Liver (tissue), 9 donors: ENCODE results near the gene SNCA. TPM values are rescaled to one million over a fixed set of nuclear protein-coding genes. Genes with fewer than 3 reads are reported as not detected.

Experiments
- DNase-seq: peaks from one replicate; pipeline ENCODE4 v3.0.0-alpha.2; 2017; ENCODE audit warnings: low spot score
- H3K27ac ChIP-seq, 2 donors: one replicate each; pipeline ENCODE4 v1.7.0; 2013; ENCODE audit warnings: inconsistent platforms in 2 of 2, low read length in 2 of 2, control low read depth in 1 of 2, low read depth in 1 of 2, mild to moderate bottlenecking in 1 of 2
- H3K27me3 ChIP-seq, 4 donors: one replicate each; pipeline versions ENCODE4 v1.6.1 to v1.7.0; 2013; ENCODE audit warnings: low read length in 3 of 4, inconsistent platforms in 1 of 4, mild to moderate bottlenecking in 1 of 4, moderate library complexity in 1 of 4; ENCODE audit not compliant: control insufficient read depth in 4 of 4, insufficient read depth in 4 of 4
- H3K36me3 ChIP-seq, 4 donors: one replicate each; pipeline versions ENCODE4 v1.6.1 to v1.7.0; 2013; ENCODE audit warnings: low read length in 3 of 4, mild to moderate bottlenecking in 3 of 4, low read depth in 1 of 4, moderate library complexity in 1 of 4; ENCODE audit not compliant: control insufficient read depth in 4 of 4, insufficient read depth in 3 of 4
- H3K4me1 ChIP-seq, 4 donors: one replicate each; pipeline versions ENCODE4 v1.6.1 to v1.7.0; 2013; ENCODE audit warnings: low read length in 3 of 4, mild to moderate bottlenecking in 3 of 4, moderate library complexity in 1 of 4; ENCODE audit not compliant: control insufficient read depth in 4 of 4, insufficient read depth in 4 of 4
- H3K4me3 ChIP-seq, 3 donors: one replicate each; pipeline versions ENCODE4 v1.6.1 to v1.7.0; 2013; ENCODE audit warnings: low read length in 3 of 3, control low read depth in 1 of 3, low read depth in 1 of 3, mild to moderate bottlenecking in 1 of 3
- H3K9ac ChIP-seq, 2 donors: one replicate each; pipeline ENCODE4 v1.7.0; 2013; ENCODE audit warnings: low read length in 2 of 2, mild to moderate bottlenecking in 2 of 2, moderate library complexity in 2 of 2, control low read depth in 1 of 2, low read depth in 1 of 2
- H3K9me3 ChIP-seq, 4 donors: one replicate each; pipeline versions ENCODE4 v1.6.1 to v1.7.0; 2013; ENCODE audit warnings: low read length in 3 of 4; ENCODE audit not compliant: control insufficient read depth in 4 of 4
- ATF3 ChIP-seq: IDR thresholded peaks from 2 replicates; pipeline ENCODE4 v1.6.1; 2016; ENCODE audit warnings: antibody characterized with exemption
- FOXA1 ChIP-seq: IDR thresholded peaks from 2 replicates; pipeline ENCODE4 v1.6.1; 2016; ENCODE audit warnings: antibody characterized with exemption
- FOXA2 ChIP-seq: IDR thresholded peaks from 2 replicates; pipeline ENCODE4 v1.6.1; 2016; ENCODE audit warnings: antibody characterized with exemption
- GABPA ChIP-seq, 2 donors: IDR thresholded peaks in 1 of 2; conservative IDR thresholded peaks in 1 of 2; 2 replicates each; pipeline ENCODE4 v1.6.1; 2016; ENCODE audit warnings: antibody characterized with exemption in 2 of 2, mild to moderate bottlenecking in 1 of 2, moderate library complexity in 1 of 2
- HNF4A ChIP-seq, 2 donors: conservative IDR thresholded peaks; 2 replicates each; pipeline ENCODE4 v1.6.1; 2016; ENCODE audit warnings: antibody characterized with exemption in 2 of 2, mild to moderate bottlenecking in 2 of 2
- HNF4G ChIP-seq: IDR thresholded peaks from 2 replicates; pipeline ENCODE4 v1.6.1; 2016; ENCODE audit warnings: antibody characterized with exemption
- JUND ChIP-seq, 2 donors: IDR thresholded peaks; 2 replicates each; pipeline ENCODE4 v1.6.1; 2016; ENCODE audit warnings: antibody characterized with exemption in 2 of 2
- MAX ChIP-seq: IDR thresholded peaks from 2 replicates; pipeline ENCODE4 v1.6.1; 2016; ENCODE audit warnings: antibody characterized with exemption
- NR2F2 ChIP-seq: IDR thresholded peaks from 2 replicates; pipeline ENCODE4 v1.6.1; 2016; ENCODE audit warnings: antibody characterized with exemption
- RAD21 ChIP-seq, 2 donors: IDR thresholded peaks; 2 replicates each; pipeline ENCODE4 v1.6.1; 2016; ENCODE audit warnings: antibody characterized with exemption in 2 of 2, mild to moderate bottlenecking in 2 of 2
- REST ChIP-seq: IDR thresholded peaks from 2 replicates; pipeline ENCODE4 v1.6.1; 2016; ENCODE audit warnings: antibody characterized with exemption, mild to moderate bottlenecking
- RXRA ChIP-seq, 2 donors: IDR thresholded peaks; 2 replicates each; pipeline ENCODE4 v1.6.1; 2017 to 2018; ENCODE audit warnings: antibody characterized with exemption in 2 of 2, mild to moderate bottlenecking in 1 of 2
- SP1 ChIP-seq: IDR thresholded peaks from 2 replicates; pipeline ENCODE4 v1.6.1; 2018; ENCODE audit warnings: antibody characterized with exemption, mild to moderate bottlenecking
- TAF1 ChIP-seq: conservative IDR thresholded peaks from 2 replicates; pipeline ENCODE4 v1.6.1; 2016; ENCODE audit warnings: antibody characterized with exemption, mild to moderate bottlenecking
- YY1 ChIP-seq: IDR thresholded peaks from 2 replicates; pipeline ENCODE4 v1.6.1; 2016; ENCODE audit warnings: antibody characterized with exemption, mild to moderate bottlenecking
- WGBS: extraction: QIAGEN DNeasy Blood & Tissue Kit; methylation state at CpG from one replicate; pipeline ENCODE4 v1.1.7; 2013; 5-methylcytosine and 5-hydroxymethylcytosine counted together
- polyA plus RNA-seq, 2 donors: library from polyadenylated mRNA; stranded (reverse) in 1 of 2; unstranded in 1 of 2; fragments of 200-250 nt in 1 of 2; fragments of >200 nt in 1 of 2; fragmentation: Nextera tagmentation in 1 of 2; extraction: Ambion mirVana in 1 of 2; gene quantifications; one replicate each; pipeline versions ENCODE4 v1.2.1 to v1.2.3, GENCODE V29; 2013 to 2015
- total RNA-seq, 2 donors: library from RNA; depleted of rRNA; stranded (reverse); fragments of >200 nt; gene quantifications; one replicate each; pipeline ENCODE4 v1.2.3, GENCODE V29; 2014
- TF ChIP-seq, protein P1 (sequence below): IDR thresholded peaks from 2 replicates; pipeline ENCODE4 v1.6.1; 2016; ENCODE audit warnings: antibody characterized with exemption
- donor health status: healthy.
- donor health status: healthy.
- donor health status: healthy.
- donor health status: healthy.
- donor health status: healthy.

The SNCA gene
- total and polyA plus RNA-seq, 4 donors: 0.44 to 292 (median 0.70) TPM

GRCh38 chr4:89745708-89746107 is 91.3 kb downstream of the SNCA start (continued):
- no peak for TF ChIP-seq REST
- no peak for TF ChIP-seq TAF1
- TF ChIP-seq MAX: no peak

- 68% methylated on average over 5 of the region's 5 CpGs for WGBS
- TF ChIP-seq FOXA1 (no peak), REST (no peak), YY1 (no peak), MAX (no peak), JUND (IDR thresholded peaks at IDR 0.05) (no peak)
- TF ChIP-seq, protein P1, sequence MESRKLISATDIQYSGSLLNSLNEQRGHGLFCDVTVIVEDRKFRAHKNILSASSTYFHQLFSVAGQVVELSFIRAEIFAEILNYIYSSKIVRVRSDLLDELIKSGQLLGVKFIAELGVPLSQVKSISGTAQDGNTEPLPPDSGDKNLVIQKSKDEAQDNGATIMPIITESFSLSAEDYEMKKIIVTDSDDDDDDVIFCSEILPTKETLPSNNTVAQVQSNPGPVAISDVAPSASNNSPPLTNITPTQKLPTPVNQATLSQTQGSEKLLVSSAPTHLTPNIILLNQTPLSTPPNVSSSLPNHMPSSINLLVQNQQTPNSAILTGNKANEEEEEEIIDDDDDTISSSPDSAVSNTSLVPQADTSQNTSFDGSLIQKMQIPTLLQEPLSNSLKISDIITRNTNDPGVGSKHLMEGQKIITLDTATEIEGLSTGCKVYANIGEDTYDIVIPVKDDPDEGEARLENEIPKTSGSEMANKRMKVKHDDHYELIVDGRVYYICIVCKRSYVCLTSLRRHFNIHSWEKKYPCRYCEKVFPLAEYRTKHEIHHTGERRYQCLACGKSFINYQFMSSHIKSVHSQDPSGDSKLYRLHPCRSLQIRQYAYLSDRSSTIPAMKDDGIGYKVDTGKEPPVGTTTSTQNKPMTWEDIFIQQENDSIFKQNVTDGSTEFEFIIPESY: no peak
- H3K27ac ChIP-seq: no peak overlapping the region
- H3K4me3 ChIP-seq: no peak overlapping the region
- H3K9me3 ChIP-seq: peaks cover 0 to 4% (median 0%) of the 10 kb centered on the region in 4 donors
- H3K9ac ChIP-seq: no peak overlapping the region
- no peak for DNase-seq
- no peaks in the 10 kb centered on the region for H3K4me1 ChIP-seq
- no peaks in the 10 kb centered on the region for H3K36me3 ChIP-seq
- no peaks in the 10 kb centered on the region for H3K27me3 ChIP-seq
These were observed 92.0 kb downstream of the SNCA start for GRCh38 chr4:89744914-89745313.

DNA sequence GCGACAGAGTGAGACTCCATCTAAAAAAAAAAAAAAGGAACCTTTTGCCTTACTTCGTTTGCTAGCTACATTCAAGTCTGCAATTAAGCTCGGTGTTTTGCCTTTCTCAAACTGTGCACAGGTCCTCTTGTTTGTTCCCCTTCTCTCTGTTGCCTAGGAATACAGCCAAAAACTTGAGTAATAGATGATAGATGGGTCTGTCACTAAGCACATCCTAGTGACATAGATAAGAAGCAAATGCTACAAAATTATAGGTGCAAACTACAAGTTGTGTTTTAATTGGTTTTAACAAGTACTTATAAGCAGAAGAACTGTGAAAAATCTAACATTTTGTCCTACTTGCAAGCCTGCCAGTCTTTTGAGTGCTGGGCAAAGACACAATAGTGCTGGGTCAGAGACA is 95.2 kb downstream of the SNCA start:
- Histone ChIP-seq H3K9ac (no peak overlapping the region), H3K27ac (no peak overlapping the region), H3K4me1 (no peaks in the 10 kb centered on the region), H3K27me3 (no peaks in the 10 kb centered on the region), H3K9me3 (peaks cover 0 to 4% (median 0%) of the 10 kb centered on the region in 4 donors), H3K4me3 (no peak overlapping the region), H3K36me3 (no peaks in the 10 kb centered on the region)
- 55% methylated on average over 3 of the region's 3 CpGs for WGBS
- no peak for DNase-seq
- TF ChIP-seq JUND (IDR thresholded peaks at IDR 0.05) (no peak), FOXA2 (no peak), MAX (no peak), HNF4A (conservative IDR thresholded peaks at IDR 0.05) (no peak), GABPA (IDR thresholded peaks at IDR 0.05 in 1 of 2, conservative IDR thresholded peaks at IDR 0.05 in 1 of 2) (no peak), RAD21 (IDR thresholded peaks at IDR 0.05) (no peak), RXRA (IDR thresholded peaks at IDR 0.05) (no peak), ATF3 (no peak), REST (no peak), SP1 (no peak), NR2F2 (no peak), HNF4G (no peak), FOXA1 (no peak)
